T-helper 22 cell (primary cell): ENCODE data around the gene UBXN7.
"Not testable (repeated sequence)": the region's sequence is repeated elsewhere in the genome, so short reads cannot be mapped to it uniquely, and the experiment has no call there.

Experiments used
- DNase-seq: peaks from one replicate; pipeline ENCODE4 v3.0.0-alpha.2; 2020; ENCODE audit warnings: low read depth

The UBXN7 gene, protein sequence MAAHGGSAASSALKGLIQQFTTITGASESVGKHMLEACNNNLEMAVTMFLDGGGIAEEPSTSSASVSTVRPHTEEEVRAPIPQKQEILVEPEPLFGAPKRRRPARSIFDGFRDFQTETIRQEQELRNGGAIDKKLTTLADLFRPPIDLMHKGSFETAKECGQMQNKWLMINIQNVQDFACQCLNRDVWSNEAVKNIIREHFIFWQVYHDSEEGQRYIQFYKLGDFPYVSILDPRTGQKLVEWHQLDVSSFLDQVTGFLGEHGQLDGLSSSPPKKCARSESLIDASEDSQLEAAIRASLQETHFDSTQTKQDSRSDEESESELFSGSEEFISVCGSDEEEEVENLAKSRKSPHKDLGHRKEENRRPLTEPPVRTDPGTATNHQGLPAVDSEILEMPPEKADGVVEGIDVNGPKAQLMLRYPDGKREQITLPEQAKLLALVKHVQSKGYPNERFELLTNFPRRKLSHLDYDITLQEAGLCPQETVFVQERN

DNA sequence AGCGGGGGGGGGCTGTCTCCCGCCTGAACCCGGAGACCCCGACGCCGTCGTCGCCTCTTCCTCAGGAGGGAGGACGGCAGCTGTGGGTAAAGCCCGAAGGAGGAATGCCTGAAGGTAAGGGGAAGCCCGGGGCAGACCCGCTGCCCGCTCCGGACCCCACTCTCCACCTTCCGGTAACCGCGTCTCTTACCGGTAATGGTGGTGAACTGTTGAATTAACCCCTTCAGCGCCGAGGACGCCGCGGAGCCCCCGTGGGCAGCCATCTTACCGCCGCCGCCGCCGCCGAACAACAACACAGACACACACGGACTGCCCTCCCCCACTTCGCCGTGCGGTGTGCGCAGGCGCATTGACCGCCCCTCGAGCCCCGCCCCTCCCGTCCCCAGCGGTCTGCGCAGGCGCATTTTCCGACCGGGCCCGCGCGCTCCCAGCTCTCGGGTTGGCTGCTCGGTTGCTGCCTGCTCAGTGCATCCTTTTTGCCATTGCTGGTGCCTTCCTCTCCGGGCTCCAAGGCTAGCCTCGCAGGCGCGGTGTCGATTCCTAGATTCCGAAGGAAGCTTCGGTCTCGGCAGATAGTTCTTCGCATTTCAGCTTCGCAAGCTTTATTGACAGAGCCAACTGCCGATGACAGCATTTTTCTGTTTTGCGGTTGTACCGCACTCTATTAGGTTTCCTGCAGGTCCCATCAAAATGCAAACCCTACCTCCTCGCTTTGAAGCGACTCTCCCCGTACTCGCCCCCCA, at the start of gene UBXN7:
TSS of gene UBXN7 (minus strand) at position 291 of the 743 bp plus-strand sequence. CDS start at position 263, 28 bp downstream.
- DNase-seq = peak; percentile 89

DNA sequence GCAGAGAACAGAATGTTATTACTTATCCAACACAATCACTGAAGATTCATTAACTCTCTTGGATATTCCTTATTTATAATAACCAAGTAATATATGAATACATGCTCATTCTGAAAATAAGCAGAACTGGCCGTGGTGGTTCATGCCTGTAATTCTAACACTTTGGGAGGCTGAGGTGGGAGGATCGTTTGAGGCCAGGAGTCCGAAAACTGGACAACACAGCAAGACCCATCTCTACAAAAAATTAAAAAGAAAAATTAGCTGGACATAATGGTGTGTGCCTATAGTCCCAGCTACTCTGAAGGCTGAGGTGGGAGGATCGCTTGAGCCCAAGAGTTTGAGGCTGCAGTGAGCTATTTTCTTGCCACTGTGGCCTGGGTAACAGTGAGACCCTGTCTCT, 45.5 kb upstream of the UBXN7 start:
- no peak for DNase-seq

DNA sequence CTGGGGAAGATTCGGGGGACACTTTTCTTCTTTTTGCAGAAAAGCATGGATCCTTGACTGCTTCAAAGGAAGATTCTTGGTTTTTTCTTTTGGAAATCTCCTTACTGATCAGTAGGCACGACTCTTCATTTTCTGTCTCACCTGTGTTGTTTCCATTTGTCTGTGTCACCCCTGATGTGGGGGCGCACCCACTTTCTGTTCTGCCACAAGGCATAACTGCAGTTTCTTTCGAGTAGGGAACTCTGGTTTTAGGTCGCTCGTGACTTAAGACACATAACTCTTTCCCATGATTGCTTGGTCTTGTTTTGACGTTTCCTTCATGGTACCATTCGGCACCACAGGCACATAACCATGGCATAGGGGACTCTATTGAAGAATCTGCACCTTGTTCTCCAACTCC, 40.1 kb upstream of the UBXN7 start:
- DNase-seq = no peak

DNA sequence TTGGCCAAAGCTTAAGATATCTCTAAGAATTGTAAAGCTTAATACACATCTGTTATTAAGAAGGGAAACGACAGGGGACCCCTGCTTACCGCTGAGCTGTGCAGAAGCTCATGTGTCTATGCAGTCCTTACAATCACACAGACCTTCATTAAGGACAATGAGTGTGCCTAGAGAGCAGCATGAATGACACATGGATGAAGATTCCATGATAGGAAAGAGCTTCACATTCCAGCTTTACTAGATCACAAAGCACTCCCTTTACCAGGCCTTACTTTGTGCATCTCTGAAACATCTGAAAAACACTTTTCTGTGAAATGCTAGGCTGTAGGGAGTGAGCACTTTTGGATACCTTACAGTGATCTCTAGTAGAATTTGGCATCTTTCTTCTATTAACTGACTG, 39.3 kb upstream of the UBXN7 start:
- DNase-seq = no peak

DNA sequence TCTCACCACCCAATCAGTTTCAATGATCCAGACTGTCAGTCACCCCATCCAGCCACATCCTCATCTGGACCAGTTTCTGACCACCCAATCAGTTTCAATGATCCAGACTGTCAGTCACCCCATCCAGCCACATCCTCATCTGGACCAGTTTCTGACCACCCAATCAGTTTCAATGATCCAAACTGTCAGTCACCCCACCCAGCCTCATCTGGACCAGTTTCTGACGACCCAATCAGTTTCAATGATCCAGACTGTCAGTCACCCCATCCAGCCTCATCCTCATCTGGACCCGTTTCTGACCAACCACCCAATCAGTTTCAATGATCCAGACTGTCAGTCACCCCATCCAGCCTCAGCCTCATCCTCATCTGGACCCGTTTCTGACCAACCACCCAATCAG, 38.0 kb upstream of the UBXN7 start:
- DNase-seq = not testable (repeated sequence)

DNA sequence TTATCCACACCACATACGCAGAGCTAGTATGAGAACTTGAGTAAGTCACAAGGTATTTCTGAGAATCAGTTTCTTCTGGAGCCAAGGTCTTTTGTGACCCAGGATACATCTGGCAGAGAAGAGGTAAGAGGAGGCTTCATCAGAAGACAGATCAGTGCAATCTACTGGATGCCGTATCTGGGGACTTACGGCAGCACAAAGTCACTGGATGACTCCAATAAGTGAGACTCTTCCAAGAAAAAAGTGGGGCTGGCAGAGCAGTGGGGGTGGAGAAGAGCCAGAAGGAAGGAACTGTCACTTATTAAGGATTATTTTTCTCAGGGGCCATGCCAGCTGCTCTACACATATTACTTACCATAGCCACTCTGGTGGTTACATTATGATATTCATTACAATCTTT, 31.6 kb upstream of the UBXN7 start:
- no peak for DNase-seq

DNA sequence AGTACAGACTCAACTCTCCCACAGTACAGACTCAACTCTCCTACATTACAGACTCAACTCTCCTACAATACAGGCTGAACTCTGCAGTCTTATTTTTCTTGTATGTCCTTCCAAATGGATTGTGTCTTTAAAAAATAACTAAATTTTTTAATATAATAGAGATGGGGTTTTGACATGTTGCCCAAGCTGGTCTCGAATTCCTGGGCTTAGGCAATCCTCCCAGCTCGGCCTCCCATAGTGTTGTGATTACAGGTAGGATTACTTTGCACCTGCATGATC, 31.2 kb upstream of the UBXN7 start:
- no peak for DNase-seq

DNA sequence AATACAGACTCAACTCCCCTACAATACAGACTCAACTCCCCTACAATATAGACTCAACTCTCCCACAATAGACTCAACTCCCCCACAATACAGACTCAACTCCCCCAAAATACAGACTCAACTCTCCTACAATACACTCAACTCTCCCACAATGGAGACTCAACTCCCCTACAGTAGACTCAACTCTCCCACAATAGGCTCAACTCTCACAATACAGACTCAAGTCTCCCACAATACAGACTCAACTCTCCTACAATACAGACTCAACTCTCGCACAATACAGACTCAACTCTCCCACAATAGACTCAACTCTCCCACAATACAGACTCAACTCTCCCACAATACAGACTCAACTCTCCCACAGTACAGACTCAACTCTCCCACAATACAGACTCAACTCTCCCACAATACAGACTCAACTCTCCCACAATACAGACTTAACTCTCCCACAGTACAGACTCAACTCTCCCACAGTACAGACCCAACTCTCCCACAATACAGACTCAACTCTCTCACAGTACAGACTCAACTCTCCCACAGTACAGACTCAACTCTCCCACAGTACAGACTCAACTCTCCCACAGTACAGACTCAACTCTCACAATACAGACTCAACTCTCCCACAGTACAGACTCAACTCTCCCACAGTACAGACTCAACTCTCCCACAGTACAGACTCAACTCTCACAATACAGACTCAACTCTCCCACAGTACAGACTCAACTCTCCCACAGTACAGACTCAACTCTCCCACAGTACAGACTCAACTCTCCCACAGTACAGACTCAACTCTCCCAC, 30.7 kb upstream of the UBXN7 start:
- DNase-seq = not testable (repeated sequence)

DNA sequence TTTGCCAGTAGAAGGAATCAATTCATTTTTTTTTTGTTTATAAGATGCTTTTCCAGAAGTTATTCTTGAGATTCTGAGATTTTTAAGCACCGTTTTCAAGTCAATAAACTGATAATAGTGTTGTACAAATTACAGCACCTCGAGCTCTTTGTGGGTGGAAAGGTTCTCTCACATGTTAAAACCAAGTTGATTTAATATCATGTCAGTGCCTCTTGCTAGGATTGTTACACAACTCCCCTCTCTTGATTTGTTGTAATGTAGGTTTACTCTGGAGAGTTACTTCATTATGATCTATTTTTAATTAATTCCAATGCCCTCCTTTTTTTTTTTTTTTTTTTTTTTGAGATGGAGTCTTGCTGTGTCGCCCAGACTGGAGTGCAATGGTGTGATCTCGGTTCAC, 25.8 kb upstream of the UBXN7 start:
- no peak for DNase-seq

DNA sequence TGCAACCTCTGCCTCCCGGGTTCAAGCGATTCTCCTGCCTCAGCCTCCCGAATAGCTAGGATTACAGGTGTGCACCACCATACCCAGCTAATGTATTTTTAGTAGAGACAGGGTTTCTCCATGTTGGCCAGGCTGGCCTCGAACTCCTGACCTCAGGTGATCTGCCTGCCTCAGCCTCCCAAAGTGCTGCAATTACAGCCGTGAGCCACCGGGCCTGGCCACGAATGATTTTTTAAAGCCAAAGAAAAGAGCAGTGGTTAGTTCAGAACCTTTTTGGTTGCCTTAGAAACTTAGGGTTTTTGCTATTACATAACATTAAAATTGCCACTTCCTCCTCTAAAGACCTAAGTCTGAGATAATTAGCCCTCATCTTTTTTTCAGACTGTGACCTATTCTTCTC, 25.2 kb upstream of the UBXN7 start:
- peak; percentile 3 for DNase-seq

DNA sequence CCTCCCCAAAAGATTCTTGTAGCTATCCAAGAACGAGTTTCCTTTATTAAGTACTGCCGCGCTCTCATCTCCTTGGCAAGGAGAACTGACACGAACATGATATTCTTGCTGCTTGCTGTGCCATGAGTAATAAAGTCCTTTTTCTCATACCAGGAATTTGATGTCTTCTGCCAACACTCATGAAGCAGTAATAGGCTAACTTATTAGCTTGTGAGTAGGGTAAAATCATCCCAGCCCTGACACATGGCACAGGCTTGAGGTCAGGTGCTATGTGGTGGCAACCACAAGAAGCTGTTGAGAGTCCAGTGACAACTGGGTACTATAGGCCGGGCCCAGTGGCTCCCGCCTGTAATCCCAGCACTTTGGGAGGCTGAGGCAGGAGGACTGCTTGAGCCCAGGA, 22.7 kb upstream of the UBXN7 start:
- DNase-seq = no peak

DNA sequence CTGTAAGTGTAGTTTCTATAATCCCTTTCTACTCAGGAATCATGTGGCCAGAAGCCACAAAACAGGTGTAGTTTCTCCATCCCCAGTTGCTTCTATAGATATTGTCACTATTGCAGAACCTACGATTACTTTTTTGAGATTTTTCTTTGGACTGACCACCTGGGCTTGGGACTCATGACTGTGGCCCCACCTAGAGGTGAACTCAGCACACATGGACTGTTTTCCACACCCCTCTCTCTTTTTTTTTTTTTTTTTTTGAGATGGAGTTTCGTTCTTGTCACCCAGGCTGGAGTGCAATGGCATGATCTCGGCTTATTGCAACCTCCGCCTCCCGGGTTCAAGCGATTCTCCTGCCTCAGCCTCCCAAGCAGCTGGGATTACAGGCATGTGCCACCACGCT, 13.2 kb upstream of the UBXN7 start:
- not testable (repeated sequence) for DNase-seq

DNA sequence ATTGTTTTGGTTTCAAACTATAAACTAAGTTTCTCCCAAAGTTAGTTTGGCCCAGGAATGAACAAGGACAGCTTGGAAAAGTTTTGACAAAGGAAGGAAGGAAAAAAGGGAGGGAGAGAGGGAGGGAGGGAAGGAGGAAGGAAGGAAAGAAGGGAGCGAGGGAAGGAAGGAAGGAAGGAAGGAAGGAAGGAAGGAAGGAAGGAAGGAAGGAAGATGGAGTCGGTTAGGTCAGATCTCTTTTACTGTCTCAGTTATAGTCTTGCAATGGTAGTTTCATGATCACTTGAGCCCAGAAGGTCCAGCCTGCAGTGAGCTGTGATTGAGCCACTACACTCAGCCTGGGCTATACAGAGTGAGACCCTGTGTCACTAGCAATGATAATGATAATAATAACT, 12.3 kb upstream of the UBXN7 start:
- no peak for DNase-seq

DNA sequence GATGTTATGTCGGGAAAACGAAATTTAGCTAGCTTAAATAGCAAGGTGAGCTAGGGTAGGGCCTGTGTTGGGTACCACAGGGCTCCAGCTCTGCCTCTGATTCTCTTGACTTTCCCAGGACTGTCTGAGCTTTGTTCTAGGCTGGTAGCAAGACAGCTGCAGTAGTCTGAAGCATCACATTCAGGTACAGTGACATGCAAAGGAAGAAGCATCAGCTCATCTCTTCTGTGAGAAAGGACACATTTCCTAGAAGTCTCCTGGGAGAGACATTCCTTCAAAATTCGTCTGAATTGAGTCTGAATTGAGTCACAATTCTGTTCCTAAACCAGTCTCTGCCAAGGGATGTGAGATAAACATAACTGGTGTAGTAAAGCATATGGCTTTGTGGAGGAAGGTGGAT, 8.5 kb upstream of the UBXN7 start:
- no peak for DNase-seq

DNA sequence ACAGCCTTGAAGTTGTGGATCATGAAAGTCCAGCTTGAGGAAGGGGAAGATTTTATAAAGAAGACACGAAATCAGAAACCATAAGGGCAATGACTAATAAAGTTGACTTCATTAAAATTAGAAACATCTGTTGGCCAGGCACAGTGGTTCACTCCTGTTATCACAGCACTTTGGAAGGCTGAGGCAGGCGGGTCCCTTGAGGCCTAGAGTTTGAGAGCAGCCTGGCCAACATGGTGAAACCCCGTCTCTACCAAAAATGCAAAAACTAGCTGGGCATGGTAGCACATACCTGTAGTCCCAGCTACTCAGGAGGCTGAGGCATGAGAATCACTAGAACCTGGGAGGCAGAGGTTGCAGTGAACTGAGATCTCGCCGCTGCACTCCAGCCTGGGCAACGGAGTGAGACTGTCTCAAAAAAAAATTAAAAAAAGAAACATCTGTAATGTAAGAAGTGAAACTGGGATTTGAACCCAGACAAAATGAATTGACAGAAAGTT, 7.9 kb upstream of the UBXN7 start:
- DNase-seq = no peak

DNA sequence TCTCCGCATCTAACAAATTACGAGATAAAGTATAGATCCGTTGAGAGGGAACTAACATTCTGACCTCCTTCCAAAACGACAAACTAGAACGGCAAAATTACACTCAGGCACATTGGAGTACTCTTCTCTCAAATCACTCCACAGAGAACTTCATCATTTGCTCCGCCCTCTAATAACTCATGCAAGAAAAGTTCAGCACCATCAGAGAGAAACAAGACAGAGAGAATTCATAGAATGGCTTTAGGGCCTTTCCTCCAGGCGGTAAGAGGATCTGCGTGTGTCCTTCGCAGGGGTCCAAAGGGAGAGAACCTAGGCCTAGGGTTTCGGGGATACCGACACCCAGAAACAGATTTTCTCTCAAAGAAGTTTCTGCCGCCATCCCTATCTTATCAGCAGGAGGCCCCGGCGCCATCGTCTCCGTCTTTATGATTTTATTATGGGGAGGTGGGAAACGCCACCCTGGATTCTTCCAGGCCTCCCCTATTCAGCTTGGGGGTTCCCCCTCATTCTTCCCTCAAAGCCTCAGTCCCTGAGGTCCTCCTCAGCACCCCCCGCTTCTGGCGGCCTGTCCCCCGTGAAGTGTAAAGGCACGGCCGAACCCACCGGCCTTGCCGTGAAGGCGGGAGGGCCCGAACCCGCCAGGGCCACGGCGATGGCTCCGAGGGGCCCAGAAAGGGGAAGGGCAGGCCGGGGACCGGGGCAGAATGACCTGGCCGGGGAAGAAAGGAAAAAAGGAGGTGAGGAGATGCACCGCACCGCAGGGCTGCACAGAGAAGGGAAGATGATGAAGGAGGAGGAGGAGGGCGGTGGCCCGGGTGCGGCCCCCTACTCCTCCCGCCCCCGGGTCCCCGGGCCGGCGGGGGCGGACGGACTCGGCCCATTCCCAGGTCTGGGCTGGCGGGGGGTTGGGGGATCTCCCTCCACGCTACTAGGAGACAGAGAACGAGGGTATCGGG, 768 bp downstream of the UBXN7 start:
- DNase-seq = no peak

DNA sequence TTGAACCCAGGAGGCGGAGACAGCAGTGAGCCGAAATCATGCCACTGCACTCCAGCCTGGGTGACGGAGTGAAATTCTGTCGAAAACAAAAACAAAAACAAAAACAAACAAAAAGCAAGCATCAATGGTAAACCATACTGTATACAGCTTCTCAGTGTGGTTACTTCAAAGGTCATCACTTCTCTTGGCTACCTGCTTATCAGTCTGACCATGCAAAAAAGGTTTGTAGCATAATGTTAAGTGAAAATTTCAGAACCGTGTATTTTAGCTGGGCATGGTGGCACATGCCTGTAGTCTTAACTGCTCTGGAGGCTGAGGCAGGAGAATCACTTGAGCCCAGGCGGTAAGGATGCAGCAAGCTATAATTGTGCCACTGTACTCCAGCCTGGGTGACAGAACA, 4.2 kb downstream of the UBXN7 start:
- DNase-seq = no peak

DNA sequence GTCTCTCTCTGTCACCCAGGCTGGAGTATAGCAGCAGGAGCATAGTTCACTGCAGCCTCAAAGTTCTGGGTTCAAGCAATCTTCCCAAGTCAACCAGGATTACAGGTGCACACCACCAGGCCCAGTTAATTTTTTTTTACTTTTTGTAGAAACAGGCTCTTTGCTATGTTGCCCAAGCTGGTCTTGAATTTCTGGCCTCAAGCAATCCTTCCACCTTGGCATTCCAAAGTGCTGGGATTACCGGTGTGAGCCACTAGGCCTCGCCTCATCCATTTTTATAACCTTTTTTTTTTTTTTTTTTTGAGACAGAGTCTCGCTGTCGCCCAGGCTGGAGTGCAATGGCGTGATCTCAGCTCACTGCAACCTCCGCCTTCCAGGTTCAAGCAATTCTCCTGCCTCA, 7.8 kb downstream of the UBXN7 start:
- DNase-seq = not testable (repeated sequence)

DNA sequence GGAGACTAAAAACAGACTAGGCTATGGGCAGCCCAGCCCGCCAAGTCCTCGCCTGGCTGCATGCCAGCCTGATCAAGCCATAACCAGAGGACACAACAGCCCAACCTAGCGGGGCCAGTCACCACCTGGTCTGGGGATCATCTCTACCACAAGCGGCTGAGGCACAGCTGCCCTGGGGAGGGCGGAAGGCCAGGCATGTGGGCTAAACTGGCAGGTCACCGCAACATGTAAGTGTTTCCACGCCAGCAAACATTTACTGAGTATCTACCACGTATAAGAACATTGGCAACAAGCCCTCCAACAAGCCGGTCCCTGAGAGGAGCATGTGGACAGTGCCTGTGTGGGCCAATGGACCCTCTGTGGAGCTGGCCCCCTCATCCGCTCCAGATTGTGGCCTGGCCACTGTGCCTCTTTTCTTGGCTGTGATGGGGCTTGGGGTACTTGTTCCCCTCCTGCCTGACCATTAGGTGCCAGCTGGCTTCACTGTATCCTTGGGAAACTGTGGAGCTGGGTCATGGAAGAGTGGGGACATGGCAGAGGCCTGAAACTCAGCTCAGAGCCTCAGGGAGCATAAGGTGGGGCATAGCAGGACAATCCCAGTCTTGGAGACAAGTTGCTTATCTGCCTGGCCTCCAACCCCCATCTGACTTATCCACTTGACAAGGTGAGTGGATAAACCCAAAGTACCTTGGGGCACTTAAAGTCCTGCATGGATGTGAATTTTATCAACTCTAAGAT, 9.0 kb downstream of the UBXN7 start:
- DNase-seq = no peak

DNA sequence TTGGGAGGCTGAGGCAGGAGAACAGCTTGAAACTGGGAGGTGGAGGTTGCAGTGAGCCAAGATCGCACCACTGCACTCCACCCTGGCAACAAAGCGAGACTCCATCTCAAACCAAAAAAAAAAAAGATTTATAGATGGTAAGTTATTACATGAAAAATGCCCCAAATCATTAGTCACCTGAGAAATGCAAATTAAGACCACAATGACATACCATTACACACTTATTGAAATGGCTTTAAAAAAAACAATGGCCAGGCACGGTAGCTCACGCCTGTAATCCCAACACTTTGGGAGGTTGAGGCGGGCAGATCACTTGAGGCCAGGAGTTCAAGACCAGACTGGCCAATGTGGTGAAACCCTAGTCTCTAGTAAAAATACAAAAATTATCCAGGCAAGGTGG, 10.6 kb downstream of the UBXN7 start:
- DNase-seq = not testable (repeated sequence)

DNA sequence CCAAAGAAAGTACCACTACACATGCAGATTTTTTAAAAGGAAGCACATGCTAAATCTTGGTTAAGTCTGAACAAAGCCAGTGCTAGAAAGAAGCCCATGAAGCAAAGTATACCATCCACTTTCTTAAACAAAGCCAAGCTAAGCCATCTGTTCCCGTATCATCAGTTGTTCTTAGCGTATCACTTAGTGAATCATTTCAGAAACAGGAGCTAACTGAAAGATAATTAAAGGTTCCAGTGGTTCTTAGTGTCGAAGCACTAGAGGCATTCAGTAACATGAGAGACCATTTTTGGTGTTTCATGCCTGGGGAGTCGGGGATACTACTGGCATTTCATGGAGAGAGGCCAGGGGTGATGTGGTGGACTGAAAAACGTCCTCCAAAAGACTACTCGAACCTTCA, 12.8 kb downstream of the UBXN7 start:
- DNase-seq = no peak
